ENCODE results near the gene ENTREP3.

Gene ENTREP3

GRCh38 chr1:155197901-155198546 is 57.3 kb downstream of the ENTREP3 start:
- no peak for DNase-seq
